DMS153 treated with DMSO at 0.1 percent for 48 hours (cell line): Measurements from ENCODE around the gene PANK1.

Experiments used
- DNase-seq: peaks from one replicate; lab custom pipeline; 2025; ENCODE audit not compliant: unreplicated experiment; lab: John Stamatoyannopoulos, UW

PANK1 gene

GRCh38 chr10:89540420-89540949 is 104.6 kb downstream of the PANK1 start:
- DNase-seq, result no peak

GRCh38 chr10:89537364-89537763 is 107.7 kb downstream of the PANK1 start:
- no peak for DNase-seq

- DNase-seq, result no peak
Measured at GRCh38 chr10:89536013-89536354, 109.1 kb downstream of the PANK1 start.

- DNase-seq, result no peak
Measured at GRCh38 chr10:89535171-89536012, 109.7 kb downstream of the PANK1 start, which contains the start of gene SLC16A12. SLC16A12 (minus strand) TSS chr10:89535594; CDS start chr10:89462578, 73,016 bp downstream.

GRCh38 chr10:89534826-89535166 is 110.2 kb downstream of the PANK1 start:
- DNase-seq, result no peak
